A172 (cell line): ENCODE measurements around the gene FOXP1. TPM values are rescaled to one million over a fixed set of nuclear protein-coding genes. Genes with fewer than 3 reads are reported as not detected.

ENCODE experiments used
- DNase-seq: peaks from one replicate; pipeline ENCODE4 v3.0.0-alpha.2; 2015; ENCODE audit warnings: low spot score
- total RNA-seq: library from RNA; depleted of rRNA; stranded (reverse); fragments of >200 nt; shearing (Covaris generic); gene quantifications from 2 replicates; pipeline ENCODE4 v1.2.3, GENCODE V29; 2014

FOXP1 gene
- total RNA-seq, 1 experiment from 2014 or later, result 10.3 TPM

GRCh38 chr3:71486831-71487230, 96.7 kb downstream of the FOXP1 start:
- DNase-seq, result no peak

DNA sequence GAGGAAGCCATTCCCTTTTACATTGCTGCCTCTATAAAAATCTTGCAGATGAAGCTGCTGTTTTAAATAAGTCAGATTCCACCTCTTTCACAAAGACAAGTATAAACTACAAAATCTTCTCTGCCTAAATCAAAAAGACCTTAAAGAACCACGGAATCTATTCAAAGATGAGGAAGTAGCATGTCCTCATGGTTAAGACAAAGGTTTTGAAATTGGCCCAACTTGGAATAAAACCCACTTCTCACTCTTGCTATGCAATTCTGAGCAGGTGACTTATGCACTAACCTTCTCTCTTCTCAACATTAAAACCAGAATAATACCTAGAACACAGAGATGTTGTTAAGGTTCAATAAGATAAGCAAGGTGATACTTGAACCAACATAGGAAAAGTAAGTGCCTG, 97.6 kb downstream of the FOXP1 start:
- no peak for DNase-seq

DNA sequence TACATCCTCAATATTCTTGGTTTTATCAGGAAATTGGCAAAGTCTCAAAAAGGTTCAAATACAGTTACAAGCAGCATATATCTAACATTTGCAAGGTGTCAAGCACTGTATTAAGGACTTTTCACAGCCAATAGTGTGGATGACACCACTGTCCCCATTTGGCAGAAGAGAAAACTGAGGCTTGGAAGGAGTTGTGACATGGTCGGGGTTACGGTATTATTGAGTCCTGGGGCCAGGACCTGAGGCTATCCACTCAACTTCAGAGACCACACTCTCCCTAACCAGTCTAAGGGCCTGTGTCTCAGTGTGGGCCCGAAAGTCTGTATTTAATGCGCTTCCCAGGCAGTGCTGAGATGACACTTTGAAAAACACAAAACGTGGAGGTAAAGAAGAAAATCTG, 99.1 kb downstream of the FOXP1 start:
- no peak for DNase-seq

GRCh38 chr3:71484047-71484446, 99.5 kb downstream of the FOXP1 start:
- DNase-seq, result no peak

GRCh38 chr3:71482771-71483170, 100.8 kb downstream of the FOXP1 start:
- no peak for DNase-seq

GRCh38 chr3:71478568-71478967, 105.0 kb downstream of the FOXP1 start:
- no peak for DNase-seq

DNA sequence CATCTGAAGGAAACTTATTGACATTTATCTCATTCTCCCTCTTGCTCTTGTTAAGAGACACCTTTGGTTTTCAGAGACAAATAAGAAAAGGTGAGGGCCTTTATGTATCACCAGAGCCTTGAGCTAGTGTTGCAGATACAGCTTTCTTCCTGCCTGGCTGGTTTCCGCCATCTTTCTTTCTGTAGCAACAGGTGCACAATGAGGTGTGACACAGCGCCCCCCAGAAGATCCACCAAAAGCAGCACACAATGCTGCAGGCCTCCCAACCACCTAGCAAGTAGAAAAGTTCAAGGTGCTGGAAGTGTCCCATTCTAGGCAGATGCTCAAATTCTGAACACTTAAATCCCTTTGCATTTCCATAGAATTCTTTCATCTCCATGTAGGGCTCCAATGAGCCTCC, 106.6 kb downstream of the FOXP1 start:
- no peak for DNase-seq

DNA sequence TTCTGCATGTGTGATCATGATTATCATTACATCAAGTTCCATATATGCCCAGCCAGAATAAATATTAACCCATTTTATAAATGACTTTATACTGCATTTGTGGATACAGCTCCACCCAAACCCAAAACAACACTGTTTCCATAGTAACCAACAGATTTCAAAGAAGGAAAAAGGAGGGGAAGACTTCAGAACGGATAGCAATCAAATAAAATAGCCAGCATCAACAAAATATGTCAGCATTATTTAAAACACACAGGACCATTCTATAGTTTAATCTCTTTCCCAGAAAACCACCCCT, 114.4 kb downstream of the FOXP1 start:
- no peak for DNase-seq

DNA sequence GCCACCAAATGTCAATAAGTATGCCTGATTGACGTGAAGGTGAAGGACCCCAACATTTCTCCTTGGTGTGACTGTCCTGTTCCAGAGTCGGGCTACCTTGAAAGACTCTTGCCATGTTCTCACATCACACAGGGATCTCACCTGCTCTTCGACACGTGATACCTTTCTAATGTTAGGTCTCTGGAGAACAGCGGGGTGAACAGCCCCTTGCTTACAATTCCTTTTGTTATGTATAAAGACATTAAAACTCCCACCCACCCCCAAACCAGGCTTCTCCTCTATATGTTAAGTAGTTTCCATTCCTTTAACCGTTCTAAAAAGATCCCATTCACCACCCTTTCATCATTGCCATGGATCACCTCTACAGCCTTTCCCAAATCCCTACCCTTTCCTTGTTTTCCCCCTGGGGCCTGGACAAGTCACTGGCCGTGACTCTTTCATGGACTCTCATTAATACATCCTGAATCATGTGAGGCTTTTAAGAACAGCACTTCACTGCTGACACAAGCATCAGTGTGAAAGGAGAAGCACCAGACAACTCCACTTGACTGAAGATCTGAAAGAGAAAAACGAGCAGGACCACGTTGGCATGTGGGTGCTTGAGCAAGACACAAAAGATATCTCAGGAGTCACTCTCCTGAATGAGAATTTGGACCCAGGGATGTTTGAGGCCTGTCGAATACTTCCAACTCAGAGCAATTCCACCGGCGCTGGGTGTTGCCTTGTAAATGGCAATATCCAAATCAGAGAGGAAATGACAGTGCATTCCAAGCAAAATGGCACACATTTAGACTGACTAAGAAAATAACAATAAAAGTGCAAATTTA, 115.0 kb downstream of the FOXP1 start:
- no peak for DNase-seq

DNA sequence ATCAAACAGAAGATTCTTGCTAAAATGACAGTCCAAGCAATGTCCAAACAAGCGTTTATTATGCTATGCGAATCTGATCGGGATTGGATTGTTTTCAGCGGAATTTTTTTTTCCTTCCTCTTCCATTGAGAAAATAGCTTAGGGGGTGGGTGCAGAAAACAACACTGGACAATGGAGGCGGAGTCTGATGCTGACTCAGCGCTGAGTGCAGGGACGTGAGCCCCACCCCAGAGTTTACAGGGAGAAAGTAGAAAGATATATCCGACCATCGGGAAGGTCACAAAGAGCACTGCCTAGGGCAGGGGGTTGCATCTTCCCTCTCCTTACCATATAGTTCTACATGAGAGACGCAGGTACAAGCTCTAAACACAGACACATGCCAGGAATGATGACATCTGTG, 117.0 kb downstream of the FOXP1 start:
- peak; percentile 63 for DNase-seq

- no peak for DNase-seq
These were observed 118.0 kb downstream of the FOXP1 start for GRCh38 chr3:71465371-71466036.

DNA sequence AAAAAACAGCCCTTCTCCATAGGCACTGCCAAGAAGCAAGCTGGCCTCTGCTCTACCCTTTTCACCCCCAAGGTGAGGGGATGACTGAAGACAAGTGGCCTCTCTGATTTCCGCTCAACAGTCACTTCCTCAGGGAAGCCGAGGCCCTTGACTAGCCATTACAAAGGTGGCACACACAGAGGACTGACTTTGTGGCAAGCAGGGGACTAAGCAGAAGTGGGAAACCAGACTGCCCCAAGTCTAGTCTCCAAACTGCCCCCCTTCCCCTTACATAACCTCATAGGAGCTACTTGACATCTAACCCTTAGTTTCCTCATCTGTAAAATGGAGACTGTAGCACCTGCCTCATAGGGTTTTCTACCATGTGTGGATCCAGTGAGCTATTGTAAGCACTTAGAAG, 118.9 kb downstream of the FOXP1 start:
- DNase-seq, result no peak

- peak; percentile 2 for DNase-seq
These were observed 119.9 kb downstream of the FOXP1 start for GRCh38 chr3:71463617-71464016.

DNA sequence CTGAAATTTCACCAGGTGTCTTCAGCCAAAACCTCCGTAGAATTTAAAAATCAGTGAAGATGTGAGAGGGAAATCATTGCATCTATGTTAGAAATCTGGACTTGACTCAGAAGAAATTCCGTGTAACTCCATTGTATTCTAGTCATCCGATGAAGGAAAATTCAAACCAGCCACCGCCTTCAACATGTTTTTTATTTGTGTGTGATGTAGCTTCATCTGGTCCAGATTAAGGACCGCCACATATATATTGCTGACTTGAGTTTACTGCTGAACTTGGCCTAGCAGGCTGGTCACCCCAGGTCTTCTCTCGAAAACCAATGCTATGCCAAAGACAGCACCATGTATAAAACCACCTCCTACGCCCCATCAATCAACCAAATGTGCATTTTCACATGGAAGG, 120.9 kb downstream of the FOXP1 start:
- no peak for DNase-seq

GRCh38 chr3:71461749-71462483, 121.6 kb downstream of the FOXP1 start:
- DNase-seq, result peak; percentile 26

DNA sequence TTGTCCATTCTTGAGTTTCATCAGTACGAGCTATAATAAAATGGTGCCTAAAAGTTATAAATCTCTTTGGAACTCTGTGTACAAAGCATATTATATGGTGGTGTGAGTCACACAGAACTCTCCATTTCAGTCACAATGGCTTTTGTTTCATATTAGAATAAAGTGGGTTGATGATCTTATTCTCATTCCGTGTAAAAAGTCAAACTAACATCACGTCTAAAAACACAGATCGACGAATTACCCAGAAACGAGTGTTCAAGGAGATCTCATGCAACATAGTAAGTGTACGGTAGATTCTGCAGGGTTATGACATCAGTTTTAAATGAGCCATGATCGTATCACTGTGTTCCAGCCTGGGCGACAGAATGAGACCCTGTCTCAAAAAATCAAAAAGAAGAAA, 122.4 kb downstream of the FOXP1 start:
- DNase-seq, result no peak

- no peak for DNase-seq
These were observed 124.6 kb downstream of the FOXP1 start for GRCh38 chr3:71458895-71459294.

DNA sequence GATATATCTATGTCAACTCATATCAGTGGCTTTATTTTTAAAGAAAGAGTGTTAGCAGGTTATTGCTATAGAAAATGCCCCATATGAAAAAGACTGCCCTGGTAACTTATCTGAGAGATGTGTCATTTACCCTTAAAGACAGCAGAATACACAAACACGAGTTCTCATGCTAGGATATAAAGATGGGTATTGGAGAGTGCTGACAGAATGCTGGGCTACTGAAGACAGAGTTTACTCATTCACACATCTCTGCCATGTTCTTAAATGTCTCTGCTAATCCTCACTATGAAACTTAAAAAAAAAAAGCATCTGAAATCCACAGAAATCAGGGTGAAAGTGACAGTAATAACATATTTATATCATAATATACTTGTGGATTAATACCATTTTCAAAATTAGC, 126.7 kb downstream of the FOXP1 start:
- DNase-seq, result no peak

DNA sequence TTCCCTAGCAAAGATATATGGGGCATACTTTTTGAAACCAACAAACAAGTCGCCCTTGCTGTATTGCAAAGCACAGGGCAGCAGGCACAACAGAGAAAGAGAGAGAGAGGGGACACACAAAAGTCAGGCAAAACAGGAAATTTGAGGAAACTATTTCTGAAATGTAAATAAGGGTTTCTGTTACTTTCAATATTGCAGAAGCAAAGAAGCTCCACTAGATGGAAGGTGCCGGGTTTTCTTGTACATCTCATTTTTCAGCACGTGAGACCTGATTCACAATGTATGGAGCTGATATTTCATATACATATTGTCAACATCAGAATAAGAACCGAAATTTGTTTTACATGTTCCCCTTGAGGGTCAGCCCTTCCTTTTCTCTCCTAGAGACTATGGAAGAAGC, 127.4 kb downstream of the FOXP1 start:
- DNase-seq, result no peak

DNA sequence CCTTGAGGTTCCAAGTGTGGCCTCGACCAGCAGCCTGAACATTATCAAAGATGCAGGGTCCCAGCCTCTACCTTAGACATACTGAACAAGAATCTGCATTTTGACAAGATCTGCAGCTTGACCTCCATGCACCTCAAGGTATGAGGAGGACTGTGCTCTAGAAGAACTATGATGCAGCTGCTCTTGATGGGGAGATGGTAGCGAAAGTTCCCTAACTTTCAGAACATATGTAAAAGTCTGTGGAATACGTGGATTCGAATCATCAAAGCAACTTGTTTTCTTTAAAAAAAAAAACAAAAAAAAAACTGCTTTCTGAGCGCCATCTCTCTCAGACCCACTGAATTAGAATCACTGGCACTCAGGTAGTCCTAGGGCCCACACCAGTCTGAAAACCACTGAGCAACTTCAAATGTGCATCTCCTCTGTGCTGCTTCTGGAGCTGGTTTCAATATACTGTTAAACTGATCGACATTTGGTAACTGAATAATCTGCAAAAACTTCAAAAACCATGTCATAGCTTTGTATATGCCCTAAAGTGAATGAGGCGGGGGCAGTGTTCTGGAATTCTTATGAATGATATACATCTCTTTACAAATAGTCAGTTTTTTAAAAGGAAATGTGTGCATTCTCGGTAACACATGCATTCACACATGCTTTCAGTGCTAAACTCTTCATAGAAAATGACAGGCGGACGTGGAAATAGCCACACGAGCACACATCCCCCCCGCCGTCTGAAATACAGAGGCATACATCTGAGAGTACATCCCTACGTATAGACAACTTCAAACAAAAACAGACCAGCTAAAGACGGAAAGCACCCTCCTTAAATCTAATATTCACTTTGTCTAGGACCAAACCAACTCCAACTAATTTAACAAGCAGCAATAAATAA, 128.8 kb downstream of the FOXP1 start:
- DNase-seq, result no peak

DNA sequence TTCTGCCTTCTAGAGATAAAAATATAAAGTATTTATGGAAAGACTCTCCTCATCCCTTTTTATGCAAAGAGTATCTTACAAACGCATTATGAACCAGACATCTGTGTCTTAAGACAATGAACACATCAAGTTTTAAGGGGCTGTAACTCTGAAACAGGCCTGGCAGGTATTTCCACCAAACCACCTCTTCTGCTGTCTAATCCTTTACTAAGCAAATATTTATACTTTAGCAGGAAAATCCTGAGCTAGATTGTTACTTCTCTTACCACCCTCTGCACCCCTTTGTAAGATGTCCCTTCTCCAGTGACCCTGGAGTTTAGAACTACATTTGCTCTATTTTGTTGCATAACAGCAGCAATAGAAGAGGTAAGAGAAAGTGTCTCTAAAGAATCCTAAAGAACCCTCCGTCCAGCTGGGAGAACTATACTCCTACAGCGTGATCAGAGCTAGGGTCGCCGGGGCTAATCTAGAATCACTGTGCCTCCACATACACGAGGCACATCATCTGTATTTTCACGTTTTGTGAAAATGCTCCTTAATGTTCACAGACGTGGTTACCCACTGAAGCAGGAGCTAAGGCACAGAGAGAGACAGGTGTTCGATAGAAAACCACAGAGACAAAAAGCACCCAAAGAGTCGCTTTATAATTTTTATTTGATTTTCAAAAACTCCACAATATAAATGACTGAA, 129.6 kb downstream of the FOXP1 start:
- DNase-seq, result no peak
